Smooth muscle cell (in vitro differentiated cells): ENCODE results near the gene YJEFN3. TPM values are rescaled to one million over a fixed set of nuclear protein-coding genes. Genes with fewer than 3 reads are reported as not detected.

Experiments
- DNase-seq: peaks from one replicate; lab custom pipeline; 2025; ENCODE audit not compliant: unreplicated experiment; lab: John Stamatoyannopoulos, UW
- H2AFZ ChIP-seq: fragments of 200-600 bp; sonication (generic); 2 replicates; pipeline ENCODE4 v1.6.0; 2016; ENCODE audit warnings: antibody characterized with exemption, low read depth, mild to moderate bottlenecking
- H3F3A ChIP-seq: fragments of 200-600 bp; sonication (generic); 2 replicates; pipeline ENCODE4 v1.6.0; 2017; ENCODE audit warnings: antibody characterized with exemption, low read depth
- H3K27ac ChIP-seq: fragments of 200-600 bp; sonication (generic); 2 replicates; pipeline ENCODE4 v1.5.1; 2016; ENCODE audit warnings: low read depth, mild to moderate bottlenecking
- H3K27me3 ChIP-seq: fragments of 200-600 bp; sonication (generic); 2 replicates; pipeline ENCODE4 v1.6.1; 2016; ENCODE audit warnings: low read depth, mild to moderate bottlenecking
- H3K36me3 ChIP-seq: fragments of 200-600 bp; sonication (generic); 2 replicates; pipeline ENCODE4 v1.5.1; 2016; ENCODE audit warnings: low read depth
- H3K4me1 ChIP-seq: fragments of 200-600 bp; sonication (generic); 2 replicates; pipeline ENCODE4 v1.5.1; 2016; ENCODE audit warnings: low read depth
- H3K4me2 ChIP-seq: fragments of 200-600 bp; sonication (generic); 2 replicates; pipeline ENCODE4 v1.6.0; 2016; ENCODE audit warnings: mild to moderate bottlenecking
- H3K4me3 ChIP-seq: fragments of 200-600 bp; sonication (generic); 2 replicates; pipeline ENCODE4 v1.5.1; 2016; ENCODE audit warnings: mild to moderate bottlenecking
- H3K79me2 ChIP-seq: fragments of 200-600 bp; sonication (generic); 2 replicates; pipeline ENCODE4 v1.6.0; 2016; ENCODE audit warnings: low read depth, mild to moderate bottlenecking
- H3K9ac ChIP-seq: fragments of 200-600 bp; sonication (generic); 2 replicates; pipeline ENCODE4 v1.6.0; 2016; ENCODE audit warnings: low read depth
- H3K9me3 ChIP-seq: fragments of 200-600 bp; sonication (generic); replicated peaks from 2 replicates; pipeline ENCODE4 v1.5.1; 2016; ENCODE audit warnings: low read depth
- H4K20me1 ChIP-seq: fragments of 200-600 bp; sonication (generic); 2 replicates; pipeline ENCODE4 v1.6.0; 2016; ENCODE audit warnings: low read depth
- CTCF ChIP-seq: fragments of 200-600 bp; sonication (generic); IDR thresholded peaks from 2 replicates; pipeline ENCODE4 v1.5.1; 2017; ENCODE audit warnings: borderline replicate concordance, mild to moderate bottlenecking, antibody characterized with exemption; ENCODE audit not compliant: insufficient read depth, poor library complexity, severe bottlenecking
- WGBS: methylation state at CpG from one replicate; pipeline ENCODE4 v1.1.7; 2016; ENCODE audit warnings: low lambda C conversion rate; 5-methylcytosine and 5-hydroxymethylcytosine counted together
- polyA plus RNA-seq: library from polyadenylated mRNA; unstranded; fragments of >200 nt; fragmentation: Nextera tagmentation; extraction: Ambion mirVana; gene quantifications from 2 replicates; pipeline ENCODE4 v1.2.1, GENCODE V29; 2016
- total RNA-seq: library from RNA; depleted of rRNA; stranded (reverse); fragments of >200 nt; gene quantifications from 2 replicates; pipeline ENCODE4 v1.2.3, GENCODE V29; 2014

Gene YJEFN3
- total and polyA plus RNA-seq, 2 experiments from 2014 or later: 2.2 to 5.8 TPM

GRCh38 chr19:19563348-19563848 is 34.7 kb downstream of the YJEFN3 start:
- no peaks in the 10 kb centered on the region for H3K27me3 ChIP-seq
- no peak overlapping the region for H3K9ac ChIP-seq
- H3K9me3 ChIP-seq: no peaks in the 10 kb centered on the region
- H4K20me1 ChIP-seq: no peaks in the 10 kb centered on the region
- no peak overlapping the region for H3K27ac ChIP-seq
- H3K36me3 ChIP-seq: no peaks in the 10 kb centered on the region
- H3K4me3 ChIP-seq: no peak overlapping the region
- no peak overlapping the region for H3K4me2 ChIP-seq
- no peak for TF ChIP-seq CTCF
- no peak for DNase-seq
- H3F3A ChIP-seq: no peaks in the 10 kb centered on the region
- no peaks in the 10 kb centered on the region for H3K79me2 ChIP-seq
- H3K4me1 ChIP-seq: no peaks in the 10 kb centered on the region
- WGBS: 96% methylated on average over 11 of the region's 17 CpGs
- no peak overlapping the region for H2AFZ ChIP-seq

- no peaks in the 10 kb centered on the region for H3K27me3 ChIP-seq
- no peaks in the 10 kb centered on the region for H4K20me1 ChIP-seq
- H3K4me2 ChIP-seq: no peak overlapping the region
- no peak for DNase-seq
- no peaks in the 10 kb centered on the region for H3K4me1 ChIP-seq
- no peak overlapping the region for H3K27ac ChIP-seq
- no peaks in the 10 kb centered on the region for H3K79me2 ChIP-seq
- no peaks in the 10 kb centered on the region for H3K9me3 ChIP-seq
- no peaks in the 10 kb centered on the region for H3F3A ChIP-seq
- no peak overlapping the region for H3K9ac ChIP-seq
- no peak overlapping the region for H2AFZ ChIP-seq
- no peak overlapping the region for H3K4me3 ChIP-seq
- no peaks in the 10 kb centered on the region for H3K36me3 ChIP-seq
- no peak for TF ChIP-seq CTCF
- WGBS: 86% methylated on average over 7 of the region's 7 CpGs
Measured at GRCh38 chr19:19566306-19566705, 37.6 kb downstream of the YJEFN3 start.

- H3K36me3 ChIP-seq: no peaks in the 10 kb centered on the region
- DNase-seq: no peak
- H3K4me2 ChIP-seq: no peak overlapping the region
- no peak overlapping the region for H2AFZ ChIP-seq
- no peaks in the 10 kb centered on the region for H4K20me1 ChIP-seq
- no peak overlapping the region for H3K9ac ChIP-seq
- H3F3A ChIP-seq: no peaks in the 10 kb centered on the region
- H3K27ac ChIP-seq: no peak overlapping the region
- H3K4me1 ChIP-seq: no peaks in the 10 kb centered on the region
- H3K27me3 ChIP-seq: no peaks in the 10 kb centered on the region
- WGBS: 92% methylated on average over 3 of the region's 3 CpGs
- no peaks in the 10 kb centered on the region for H3K9me3 ChIP-seq
- no peak overlapping the region for H3K4me3 ChIP-seq
- no peak for TF ChIP-seq CTCF
- H3K79me2 ChIP-seq: no peaks in the 10 kb centered on the region
Measured at GRCh38 chr19:19567391-19567790, 38.7 kb downstream of the YJEFN3 start.
